Neural progenitor cell (in vitro differentiated cells): ENCODE data around the gene AMY1B.
"Not testable (repeated sequence)": the region's sequence is repeated elsewhere in the genome, so short reads cannot be mapped to it uniquely, and the experiment has no call there.

Experiments
- EZH2 ChIP-seq: fragments of 200-600 bp; sonication (generic); IDR thresholded peaks from 2 replicates; pipeline ENCODE4 v1.6.1; 2017; ENCODE audit warnings: antibody characterized with exemption, mild to moderate bottlenecking, moderate library complexity
- EZH2phosphoT487 ChIP-seq: fragments of 200-600 bp; sonication (generic); IDR thresholded peaks from 2 replicates; pipeline ENCODE4 v1.6.1; 2017; ENCODE audit warnings: antibody characterized with exemption
- TF ChIP-seq, protein P1 (sequence below): fragments of 200-600 bp; sonication (generic); IDR thresholded peaks from 2 replicates; pipeline ENCODE4 v1.5.1; 2017; ENCODE audit warnings: antibody characterized with exemption, mild to moderate bottlenecking

DNA sequence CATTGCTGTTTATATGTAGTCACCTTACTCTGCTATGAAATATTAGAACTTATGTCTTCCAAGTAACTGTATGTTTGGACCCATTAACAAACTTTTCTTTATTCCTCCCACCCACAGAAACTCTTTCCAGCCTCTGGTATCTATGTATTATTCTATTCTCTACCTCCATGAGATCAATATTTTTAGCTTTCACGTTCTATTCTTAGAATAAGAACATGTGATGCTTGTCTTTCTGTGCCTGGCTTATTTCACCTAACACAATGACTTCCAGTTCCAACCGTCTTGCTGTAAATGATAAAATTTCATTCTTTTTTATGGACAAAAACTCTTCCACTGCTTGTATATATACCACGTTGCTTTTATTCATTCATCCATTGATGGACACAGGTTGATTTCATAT lies 54.8 kb downstream of the AMY1B start:
- TF ChIP-seq EZH2, EZH2phosphoT487: not testable (repeated sequence)
- TF ChIP-seq, protein P1, sequence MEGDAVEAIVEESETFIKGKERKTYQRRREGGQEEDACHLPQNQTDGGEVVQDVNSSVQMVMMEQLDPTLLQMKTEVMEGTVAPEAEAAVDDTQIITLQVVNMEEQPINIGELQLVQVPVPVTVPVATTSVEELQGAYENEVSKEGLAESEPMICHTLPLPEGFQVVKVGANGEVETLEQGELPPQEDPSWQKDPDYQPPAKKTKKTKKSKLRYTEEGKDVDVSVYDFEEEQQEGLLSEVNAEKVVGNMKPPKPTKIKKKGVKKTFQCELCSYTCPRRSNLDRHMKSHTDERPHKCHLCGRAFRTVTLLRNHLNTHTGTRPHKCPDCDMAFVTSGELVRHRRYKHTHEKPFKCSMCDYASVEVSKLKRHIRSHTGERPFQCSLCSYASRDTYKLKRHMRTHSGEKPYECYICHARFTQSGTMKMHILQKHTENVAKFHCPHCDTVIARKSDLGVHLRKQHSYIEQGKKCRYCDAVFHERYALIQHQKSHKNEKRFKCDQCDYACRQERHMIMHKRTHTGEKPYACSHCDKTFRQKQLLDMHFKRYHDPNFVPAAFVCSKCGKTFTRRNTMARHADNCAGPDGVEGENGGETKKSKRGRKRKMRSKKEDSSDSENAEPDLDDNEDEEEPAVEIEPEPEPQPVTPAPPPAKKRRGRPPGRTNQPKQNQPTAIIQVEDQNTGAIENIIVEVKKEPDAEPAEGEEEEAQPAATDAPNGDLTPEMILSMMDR, result not testable (repeated sequence)
